ENCODE results near the gene CEND1.
A peak's percentile ranks its signal among the peaks of the same experiment; 100 is the strongest.

CEND1 gene

DNA sequence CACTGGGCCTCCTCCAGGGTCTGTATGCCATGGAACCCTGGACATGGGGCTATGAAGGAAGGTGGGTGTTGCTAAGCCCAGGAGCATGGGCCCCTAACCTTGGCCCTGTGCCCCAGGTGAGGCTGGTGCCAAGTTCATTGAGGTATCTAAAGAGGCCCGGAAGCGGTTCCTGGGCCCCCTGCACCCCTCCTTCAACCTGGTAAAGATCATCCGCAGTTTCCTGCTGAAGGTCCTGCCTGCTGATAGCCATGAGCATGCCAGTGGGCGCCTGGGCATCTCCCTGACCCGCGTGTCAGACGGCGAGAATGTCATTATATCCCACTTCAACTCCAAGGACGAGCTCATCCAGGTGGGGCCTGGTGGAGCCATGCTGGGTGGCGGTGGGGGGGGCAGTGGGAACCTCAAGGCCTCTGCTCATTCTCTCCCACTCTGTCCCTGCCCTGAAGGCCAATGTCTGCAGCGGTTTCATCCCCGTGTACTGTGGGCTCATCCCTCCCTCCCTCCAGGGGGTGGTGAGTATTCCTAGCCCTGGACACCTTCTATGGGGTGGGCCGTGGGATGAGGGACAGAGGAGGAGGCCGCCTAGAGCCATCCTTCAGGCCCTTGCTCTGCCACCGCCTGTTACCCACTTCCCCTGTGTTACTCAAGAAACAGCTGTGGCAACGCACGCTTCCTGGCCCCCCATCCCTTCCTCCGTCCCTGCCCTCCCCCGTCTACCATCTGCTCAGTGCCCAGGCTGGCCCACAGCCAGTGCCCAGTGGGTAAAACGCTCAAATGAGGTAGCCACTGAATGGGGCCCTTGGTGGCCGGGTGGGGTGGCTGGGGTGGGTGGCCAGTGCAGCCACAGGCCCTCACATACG lies 31.9 kb upstream of the CEND1 start:
- H3K27ac ChIP-seq, result peak overlapping the region; percentile 100

DNA sequence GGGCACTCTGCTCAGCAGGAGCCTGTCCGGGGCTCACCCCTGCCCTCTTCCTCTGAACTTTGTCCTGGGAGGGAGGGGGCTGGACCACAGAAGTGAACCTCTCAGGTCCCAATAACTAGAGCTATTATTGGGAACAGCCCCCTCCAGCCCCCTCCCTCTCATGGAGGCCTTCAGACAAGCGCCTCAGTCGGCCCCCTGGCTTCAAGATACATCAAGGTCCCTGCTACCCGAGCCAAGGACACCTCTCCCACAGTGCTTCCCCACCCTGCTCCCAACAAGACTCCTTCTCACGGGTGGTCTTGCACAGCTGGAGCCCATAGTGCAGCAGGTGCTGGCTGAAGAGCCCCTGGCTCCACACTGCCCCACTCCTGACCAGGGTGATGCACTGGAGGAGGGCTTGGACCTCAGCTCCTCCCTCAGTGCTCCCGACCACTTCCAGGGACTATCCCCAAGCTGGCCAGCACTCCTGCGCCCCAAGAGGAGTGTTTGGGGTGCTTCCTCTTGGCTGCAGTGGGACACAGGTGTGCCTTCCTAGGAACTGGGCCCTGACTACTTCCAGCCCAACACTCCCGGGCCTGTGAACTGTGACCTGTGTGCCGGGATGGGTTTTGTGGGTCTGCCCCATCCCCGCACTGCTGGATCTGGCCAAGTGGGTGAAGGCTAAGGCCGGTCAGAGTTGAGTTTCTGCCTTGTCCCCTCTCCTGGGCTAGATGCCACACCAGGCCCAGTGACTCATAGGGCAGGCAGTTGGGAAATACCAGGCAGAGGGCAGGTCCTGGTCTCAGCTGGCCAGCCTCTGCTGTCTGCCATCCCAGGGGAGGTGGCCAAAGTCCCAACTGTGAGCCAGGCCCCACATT lies 31.0 kb upstream of the CEND1 start:
- Histone ChIP-seq H3K4me3 (ENCODE audit: low read depth in 1 of 2, low read length in 1 of 2) (peak overlapping the region; percentile 91 to 94), H3K4me1 (ENCODE audit: control insufficient read depth in 1 of 2, insufficient read depth in 1 of 2, low read depth in 1 of 2, low read length in 1 of 2) (peaks cover 58 to 68% of the 10 kb centered on the region in 2 experiments), H3K27me3 (no peaks in the 10 kb centered on the region), H3K9me3 (no peaks in the 10 kb centered on the region), H3K36me3 (peaks cover 37% of the 10 kb centered on the region), H3K27ac (peak overlapping the region; percentile 100)
- TF ChIP-seq CTCF (IDR thresholded peaks at IDR 0.05), result peak; percentile 18

More for the DNA sequence above, 31.9 kb upstream of the CEND1 start:
- peak overlapping the region; percentile 91 to 94 for H3K4me3 ChIP-seq (ENCODE audit: low read depth in 1 of 2, low read length in 1 of 2)
- H3K36me3 ChIP-seq, result peaks cover 39% of the 10 kb centered on the region
- TF ChIP-seq CTCF (IDR thresholded peaks at IDR 0.05), result no peak
- no peaks in the 10 kb centered on the region for H3K9me3 ChIP-seq
- H3K27me3 ChIP-seq, result no peaks in the 10 kb centered on the region
- peaks cover 67 to 77% of the 10 kb centered on the region in 2 experiments for H3K4me1 ChIP-seq (ENCODE audit: control insufficient read depth in 1 of 2, insufficient read depth in 1 of 2, low read depth in 1 of 2, low read length in 1 of 2)

GRCh38 chr11:819943-820649 lies 30.2 kb upstream of the CEND1 start:
- Histone ChIP-seq H3K4me3 (ENCODE audit: low read depth in 1 of 2, low read length in 1 of 2) (peak overlapping the region; percentile 91 to 94), H3K4me1 (ENCODE audit: control insufficient read depth in 1 of 2, insufficient read depth in 1 of 2, low read depth in 1 of 2, low read length in 1 of 2) (peaks cover 50 to 60% of the 10 kb centered on the region in 2 experiments), H3K36me3 (peaks cover 29% of the 10 kb centered on the region)

GRCh38 chr11:819129-819931 lies 29.4 kb upstream of the CEND1 start:
- peaks cover 22% of the 10 kb centered on the region for H3K36me3 ChIP-seq
- peaks cover 46 to 54% of the 10 kb centered on the region in 2 experiments for H3K4me1 ChIP-seq (ENCODE audit: control insufficient read depth in 1 of 2, insufficient read depth in 1 of 2, low read depth in 1 of 2, low read length in 1 of 2)
- H3K27me3 ChIP-seq, result no peaks in the 10 kb centered on the region
- TF ChIP-seq CTCF (IDR thresholded peaks at IDR 0.05), result peak; percentile 63
- H3K4me3 ChIP-seq (ENCODE audit: low read depth in 1 of 2, low read length in 1 of 2), result peak overlapping the region; percentile 91 to 94
- no peaks in the 10 kb centered on the region for H3K9me3 ChIP-seq
- H3K27ac ChIP-seq, result peak overlapping the region; percentile 100

More at GRCh38 chr11:819943-820649, 30.2 kb upstream of the CEND1 start:
- no peak for TF ChIP-seq CTCF (IDR thresholded peaks at IDR 0.05)
- H3K27me3 ChIP-seq, result no peaks in the 10 kb centered on the region
- H3K9me3 ChIP-seq, result no peaks in the 10 kb centered on the region
- peak overlapping the region; percentile 100 for H3K27ac ChIP-seq

All from neutrophil (primary cell).